GM21786 (cell line): ENCODE measurements around the gene B4GALT7.
A peak's percentile ranks its signal among the peaks of the same experiment; 100 is the strongest.

Experiments used
- ATAC-seq: cut with Tn5 transposase; IDR thresholded peaks from one replicate; pipeline ENCODE4 v1.9.1; 2021; ENCODE audit not compliant: unreplicated experiment

Gene B4GALT7

GRCh38 chr5:177592905-177593304 is 7.0 kb upstream of the B4GALT7 start:
- ATAC-seq = no peak

GRCh38 chr5:177593511-177593910 is 6.4 kb upstream of the B4GALT7 start:
- ATAC-seq = no peak

- no peak for ATAC-seq
Observed at GRCh38 chr5:177594071-177594470, 5.9 kb upstream of the B4GALT7 start.

- no peak for ATAC-seq
Observed at GRCh38 chr5:177595026-177595585, 4.8 kb upstream of the B4GALT7 start.

- ATAC-seq = no peak
Observed at GRCh38 chr5:177595991-177596774, 3.7 kb upstream of the B4GALT7 start.

- no peak for ATAC-seq
Observed at GRCh38 chr5:177596775-177597238, 3.1 kb upstream of the B4GALT7 start.

- no peak for ATAC-seq
Observed at GRCh38 chr5:177598477-177598876, 1.5 kb upstream of the B4GALT7 start.

GRCh38 chr5:177600508-177601018 is 631 bp downstream of the B4GALT7 start:
- ATAC-seq = peak; percentile 9

GRCh38 chr5:177601126-177601525 is 1.2 kb downstream of the B4GALT7 start:
- ATAC-seq = no peak

GRCh38 chr5:177601577-177602457 is 1.9 kb downstream of the B4GALT7 start:
- no peak for ATAC-seq

GRCh38 chr5:177602458-177602830 is 2.5 kb downstream of the B4GALT7 start:
- no peak for ATAC-seq

- ATAC-seq = no peak
Observed at GRCh38 chr5:177603631-177604030, 3.7 kb downstream of the B4GALT7 start.

GRCh38 chr5:177604116-177604521 is 4.2 kb downstream of the B4GALT7 start:
- no peak for ATAC-seq

- ATAC-seq = no peak
Observed at GRCh38 chr5:177604656-177605055, 4.7 kb downstream of the B4GALT7 start.

- no peak for ATAC-seq
Observed at GRCh38 chr5:177605078-177605477, 5.1 kb downstream of the B4GALT7 start.

- no peak for ATAC-seq
Observed at GRCh38 chr5:177605667-177606066, 5.7 kb downstream of the B4GALT7 start.

- no peak for ATAC-seq
Observed at GRCh38 chr5:177606071-177607051, 6.4 kb downstream of the B4GALT7 start.

GRCh38 chr5:177607115-177607451 is 7.2 kb downstream of the B4GALT7 start:
- ATAC-seq = no peak

- no peak for ATAC-seq
Observed at GRCh38 chr5:177607452-177608192, 7.7 kb downstream of the B4GALT7 start.
